Osteoblast (primary cell): Measurements from ENCODE around the gene TCP11L2. TPM values are rescaled to one million over a fixed set of nuclear protein-coding genes. Genes with fewer than 3 reads are reported as not detected.

ENCODE experiments used
- DNase-seq: peaks from one replicate; pipeline ENCODE4 v3.0.0; 2011; ENCODE audit warnings: low spot score, mixed read lengths; ENCODE audit not compliant: insufficient read length; ENCODE audit errors: missing footprints
- H2AFZ ChIP-seq: 2 replicates; pipeline ENCODE4 v1.6.0; 2011; ENCODE audit warnings: mild to moderate bottlenecking, low read length
- H3K27ac ChIP-seq: 2 replicates; pipeline ENCODE4 v1.5.1; 2011; ENCODE audit warnings: mild to moderate bottlenecking, low read depth, low read length, moderate library complexity
- H3K27me3 ChIP-seq: 2 replicates; pipeline ENCODE4 v1.6.0; 2012; ENCODE audit warnings: mild to moderate bottlenecking, control low read depth, inconsistent platforms, low read length, moderate library complexity; ENCODE audit not compliant: insufficient read depth
- H3K36me3 ChIP-seq: 2 replicates; pipeline ENCODE4 v1.5.1; 2011; ENCODE audit warnings: mild to moderate bottlenecking, low read length, control low read depth, moderate library complexity; ENCODE audit not compliant: insufficient read depth
- H3K4me1 ChIP-seq: 2 replicates; pipeline ENCODE4 v1.5.1; 2011; ENCODE audit warnings: mild to moderate bottlenecking, low read length, control low read depth, moderate library complexity; ENCODE audit not compliant: insufficient read depth
- H3K4me2 ChIP-seq: 2 replicates; pipeline ENCODE4 v1.6.0; 2011; ENCODE audit warnings: mild to moderate bottlenecking, low read length; ENCODE audit not compliant: insufficient read depth
- H3K4me3 ChIP-seq: fragments of 200-600 bp; sonication (generic); 3 replicates; pipeline ENCODE4 v1.5.1; 2012; ENCODE audit warnings: mild to moderate bottlenecking, low read length, inconsistent platforms; ENCODE audit not compliant: insufficient read depth
- H3K79me2 ChIP-seq: 2 replicates; pipeline ENCODE4 v1.6.0; 2012; ENCODE audit warnings: mild to moderate bottlenecking, low read length, control low read depth, inconsistent platforms; ENCODE audit not compliant: insufficient read depth
- H3K9me3 ChIP-seq: 2 replicates; pipeline ENCODE4 v1.5.1; 2011; ENCODE audit warnings: low read depth, low read length, control low read depth
- H4K20me1 ChIP-seq: 2 replicates; pipeline ENCODE4 v1.6.0; 2012; ENCODE audit warnings: mild to moderate bottlenecking, low read length, control low read depth; ENCODE audit not compliant: insufficient read depth
- small RNA-seq: library from RNA; depleted of rRNA; stranded (forward); fragments of <200 nt; gene quantifications from one replicate; pipeline ENCODE3, GENCODE V24; 2012
- total RNA-seq: library from RNA; depleted of rRNA; stranded (reverse); fragments of >200 nt; gene quantifications from 2 replicates; pipeline ENCODE4 v1.2.3, GENCODE V29; 2012
- TF ChIP-seq, protein P1 (sequence below): IDR thresholded peaks from 2 replicates; pipeline ENCODE4 v1.5.1; 2011; ENCODE audit warnings: mild to moderate bottlenecking, low read depth, low read length, moderate library complexity; ENCODE audit errors: extremely low read depth

TCP11L2 gene
- total RNA-seq, 1 donor, result 109 TPM

DNA sequence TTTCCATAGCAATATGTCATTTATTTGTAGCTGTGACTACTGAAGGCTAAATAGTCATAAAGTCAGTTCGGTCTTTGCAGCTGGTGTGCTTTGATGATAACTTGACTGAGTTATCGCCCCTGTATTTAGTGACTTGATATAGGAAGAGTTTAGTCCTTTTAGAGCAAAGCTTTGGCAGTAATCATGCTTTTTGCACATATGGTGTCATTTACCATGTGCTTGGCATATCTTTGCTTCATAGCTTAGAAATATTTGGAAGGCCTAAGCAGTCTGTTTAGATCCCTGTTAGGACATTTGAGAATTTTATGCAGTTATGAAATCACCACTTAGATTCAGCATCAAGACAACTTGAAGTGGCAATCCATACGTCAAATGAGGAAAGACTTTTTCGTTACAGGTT lies 86.6 kb downstream of the TCP11L2 start:
- H3K9me3 ChIP-seq, result no peaks in the 10 kb centered on the region
- no peaks in the 10 kb centered on the region for H3K79me2 ChIP-seq
- no peak overlapping the region for H2AFZ ChIP-seq
- no peak for DNase-seq
- H3K4me1 ChIP-seq, result peaks cover 5% of the 10 kb centered on the region
- H4K20me1 ChIP-seq, result peaks cover 2% of the 10 kb centered on the region
- H3K36me3 ChIP-seq, result peaks cover 15% of the 10 kb centered on the region
- H3K27ac ChIP-seq, result no peak overlapping the region
- no peak overlapping the region for H3K4me2 ChIP-seq
- TF ChIP-seq, protein P1, sequence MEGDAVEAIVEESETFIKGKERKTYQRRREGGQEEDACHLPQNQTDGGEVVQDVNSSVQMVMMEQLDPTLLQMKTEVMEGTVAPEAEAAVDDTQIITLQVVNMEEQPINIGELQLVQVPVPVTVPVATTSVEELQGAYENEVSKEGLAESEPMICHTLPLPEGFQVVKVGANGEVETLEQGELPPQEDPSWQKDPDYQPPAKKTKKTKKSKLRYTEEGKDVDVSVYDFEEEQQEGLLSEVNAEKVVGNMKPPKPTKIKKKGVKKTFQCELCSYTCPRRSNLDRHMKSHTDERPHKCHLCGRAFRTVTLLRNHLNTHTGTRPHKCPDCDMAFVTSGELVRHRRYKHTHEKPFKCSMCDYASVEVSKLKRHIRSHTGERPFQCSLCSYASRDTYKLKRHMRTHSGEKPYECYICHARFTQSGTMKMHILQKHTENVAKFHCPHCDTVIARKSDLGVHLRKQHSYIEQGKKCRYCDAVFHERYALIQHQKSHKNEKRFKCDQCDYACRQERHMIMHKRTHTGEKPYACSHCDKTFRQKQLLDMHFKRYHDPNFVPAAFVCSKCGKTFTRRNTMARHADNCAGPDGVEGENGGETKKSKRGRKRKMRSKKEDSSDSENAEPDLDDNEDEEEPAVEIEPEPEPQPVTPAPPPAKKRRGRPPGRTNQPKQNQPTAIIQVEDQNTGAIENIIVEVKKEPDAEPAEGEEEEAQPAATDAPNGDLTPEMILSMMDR, result no peak
- H3K27me3 ChIP-seq, result no peaks in the 10 kb centered on the region
- no peak overlapping the region for H3K4me3 ChIP-seq

DNA sequence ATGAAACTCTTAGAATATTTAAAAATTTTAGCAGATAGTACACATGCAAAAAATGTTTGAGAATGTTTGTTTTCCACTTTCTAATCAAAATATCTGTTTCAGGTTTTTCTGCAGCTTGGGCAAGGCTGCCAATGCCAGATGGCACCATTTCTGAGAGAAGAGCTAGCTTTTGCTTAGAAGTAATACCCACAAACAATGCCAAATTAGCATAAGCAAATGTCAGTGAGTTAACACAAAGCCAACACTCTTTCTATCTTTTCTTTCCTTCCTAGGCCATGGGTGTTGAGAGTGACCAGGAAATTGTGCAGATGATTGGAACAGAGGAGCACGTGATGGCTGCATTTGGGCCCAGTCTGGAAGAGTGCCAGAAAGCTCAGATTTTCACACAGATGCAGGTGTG lies 90.2 kb downstream of the TCP11L2 start:
- Histone ChIP-seq H3K9me3 (no peaks in the 10 kb centered on the region), H4K20me1 (peaks cover 2% of the 10 kb centered on the region), H3K27ac (no peak overlapping the region), H3K4me3 (no peak overlapping the region), H3K4me1 (no peaks in the 10 kb centered on the region), H3K4me2 (no peak overlapping the region), H3K27me3 (no peaks in the 10 kb centered on the region), H2AFZ (no peak overlapping the region), H3K36me3 (peaks cover 8% of the 10 kb centered on the region), H3K79me2 (no peaks in the 10 kb centered on the region)
- no peak for DNase-seq
- TF ChIP-seq, protein P1, result no peak

Small RNA genes within 50 kb of the gene (small RNA-seq; reads per million reads assigned to genes)
- gene RNU7-94P, result not detected

Other genes starting within 250 kb of the TCP11L2 start
- 17.1 and 21.7 TPM in 2 replicates for gene NUAK1, start 163.8 kb upstream of the TCP11L2 start, total RNA-seq
- 184 TPM in 2 replicates for gene CKAP4, start 54.7 kb upstream of the TCP11L2 start, total RNA-seq
- 11.9 and 13.8 TPM in 2 replicates for gene POLR3B, start 55.0 kb downstream of the TCP11L2 start, total RNA-seq